Measurements from ENCODE around the gene AFAP1L2. TPM values are rescaled to one million over a fixed set of nuclear protein-coding genes. Genes with fewer than 3 reads are reported as not detected.

Gene AFAP1L2
- total RNA-seq, 1 donor from 2014 or later, result 8.1 TPM

DNA sequence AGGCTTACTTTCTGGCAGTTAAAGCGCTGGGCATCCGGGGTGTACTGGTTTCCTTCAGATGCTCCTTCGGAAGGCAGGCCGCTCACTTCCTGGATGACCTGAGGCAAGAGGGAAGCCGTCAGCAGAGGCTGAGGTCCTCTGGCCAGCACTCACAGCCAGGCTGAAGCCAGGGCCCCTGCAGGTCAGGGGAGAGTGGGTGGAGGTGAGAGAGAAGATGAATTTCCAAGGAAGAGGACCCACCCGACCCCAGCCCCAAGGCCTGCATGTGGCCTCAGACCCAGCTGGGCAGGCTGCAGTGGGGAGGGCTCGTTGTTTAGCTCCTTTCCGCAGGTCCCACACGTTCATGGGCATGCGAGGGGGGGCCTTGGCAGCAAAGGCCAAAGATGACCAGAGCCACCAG is 94.0 kb downstream of the AFAP1L2 start:
- DNase-seq, result no peak

DNA sequence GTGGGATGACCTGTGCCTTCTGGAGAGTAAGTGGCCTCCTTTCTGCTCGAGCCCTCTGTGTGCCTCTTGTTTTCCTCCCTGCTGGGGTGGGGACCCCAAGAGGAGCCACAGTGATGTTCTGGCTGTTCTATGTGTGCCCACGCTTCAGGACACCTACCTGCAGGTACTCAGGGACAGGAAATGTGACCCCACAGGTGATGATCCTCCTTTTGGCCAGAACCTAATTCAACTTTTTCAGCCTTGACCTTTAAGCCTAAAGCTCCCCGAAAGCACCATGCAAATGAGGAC is 95.0 kb downstream of the AFAP1L2 start:
- no peak for DNase-seq

DNA sequence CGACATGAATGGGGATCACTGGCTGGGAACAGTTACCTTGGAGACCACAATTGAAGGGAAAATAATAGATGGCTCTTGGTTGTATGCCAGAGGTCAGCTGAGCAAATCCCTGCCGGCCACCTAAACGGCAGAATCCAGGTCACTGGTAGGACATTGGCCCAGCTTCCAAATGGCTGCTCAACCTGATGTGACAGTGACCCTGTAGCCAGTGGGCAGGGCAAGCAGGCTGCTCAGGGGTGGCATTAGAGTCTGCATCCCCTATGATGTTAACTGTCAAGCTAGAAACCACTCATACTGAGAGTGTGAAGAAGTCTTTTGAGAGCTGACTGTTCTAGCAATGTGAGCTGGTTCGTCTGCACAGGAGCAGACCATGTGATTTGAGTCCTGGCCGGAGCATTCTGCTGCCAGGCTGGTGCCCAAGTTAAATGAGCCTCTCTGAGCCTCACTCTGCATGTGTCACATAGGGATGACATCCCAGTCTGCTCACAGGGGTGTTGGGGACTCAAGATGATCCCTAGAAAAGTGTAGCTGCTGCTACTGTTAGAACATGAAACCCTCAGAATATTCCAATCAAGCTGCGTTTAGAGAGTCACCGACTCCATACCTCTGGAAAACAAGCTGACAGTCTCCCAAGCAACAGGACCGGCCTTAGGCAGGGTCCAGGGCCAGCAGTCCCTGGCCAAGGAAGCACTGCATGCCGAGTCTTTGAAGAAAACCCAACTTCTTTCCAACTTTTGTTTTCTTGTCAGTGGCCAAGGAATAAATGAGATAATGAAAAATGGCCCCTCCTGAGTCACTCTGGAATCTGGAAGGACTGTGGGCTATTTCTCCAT is 95.6 kb downstream of the AFAP1L2 start:
- DNase-seq, result peak; percentile 27

DNA sequence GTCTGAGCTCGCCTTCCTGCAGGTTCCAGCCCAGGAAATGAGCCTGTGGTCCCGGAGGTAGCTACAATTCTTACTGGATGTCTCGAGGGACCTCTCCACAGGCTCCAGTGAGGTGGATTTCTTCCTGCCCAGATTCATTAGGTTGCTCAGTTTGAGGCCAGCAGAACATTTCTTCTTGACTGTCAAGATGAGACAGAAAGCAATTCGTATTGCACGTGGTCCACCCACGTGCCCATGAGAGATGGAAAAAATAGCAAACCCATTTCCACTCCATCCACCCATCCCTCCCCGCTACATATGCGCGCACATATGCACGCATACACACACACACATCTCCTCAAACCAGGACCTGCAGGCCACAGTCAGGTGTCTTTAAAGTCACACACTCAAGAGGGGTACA is 96.6 kb downstream of the AFAP1L2 start:
- peak; percentile 33 for DNase-seq

DNA sequence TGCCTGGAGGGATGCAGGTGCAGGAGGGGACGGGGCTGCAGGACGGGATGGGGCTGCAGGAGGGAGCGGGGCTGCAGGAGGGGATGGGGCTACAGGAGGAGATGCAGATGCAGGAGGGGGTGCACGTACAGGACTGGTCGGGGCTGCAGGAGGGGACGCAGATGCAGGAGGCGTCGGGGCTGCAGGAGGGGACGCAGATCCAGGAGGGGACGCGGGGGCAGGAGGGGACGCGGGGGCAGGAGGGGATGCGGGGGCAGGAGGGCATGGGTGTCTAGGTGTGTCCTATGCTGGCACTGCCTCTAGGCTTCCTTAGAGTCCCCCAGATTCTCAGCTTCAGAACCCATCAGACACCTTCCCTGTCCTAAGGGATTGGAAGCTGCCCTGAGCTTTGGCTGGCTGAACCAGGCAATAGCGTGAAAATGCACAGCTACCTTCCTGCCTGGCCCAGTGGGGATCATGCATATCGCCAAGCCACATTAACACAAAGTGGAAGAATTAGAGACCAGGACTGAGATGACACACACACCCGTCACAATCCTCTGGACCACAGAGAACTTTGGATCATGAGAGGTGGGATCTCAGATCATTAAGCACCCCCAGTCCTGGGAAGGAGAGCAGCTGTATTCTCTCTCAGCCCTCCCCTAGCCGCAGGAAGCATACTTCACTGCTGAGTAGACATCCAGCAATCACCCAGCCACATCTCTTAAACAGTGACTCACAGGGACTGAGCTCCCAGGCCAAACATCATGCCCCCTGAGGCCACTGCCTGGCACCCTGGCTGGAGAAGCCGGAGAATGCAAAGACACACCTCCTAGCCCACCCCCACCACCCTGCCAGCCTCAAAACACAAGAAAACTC is 98.0 kb downstream of the AFAP1L2 start:
- DNase-seq, result no peak

DNA sequence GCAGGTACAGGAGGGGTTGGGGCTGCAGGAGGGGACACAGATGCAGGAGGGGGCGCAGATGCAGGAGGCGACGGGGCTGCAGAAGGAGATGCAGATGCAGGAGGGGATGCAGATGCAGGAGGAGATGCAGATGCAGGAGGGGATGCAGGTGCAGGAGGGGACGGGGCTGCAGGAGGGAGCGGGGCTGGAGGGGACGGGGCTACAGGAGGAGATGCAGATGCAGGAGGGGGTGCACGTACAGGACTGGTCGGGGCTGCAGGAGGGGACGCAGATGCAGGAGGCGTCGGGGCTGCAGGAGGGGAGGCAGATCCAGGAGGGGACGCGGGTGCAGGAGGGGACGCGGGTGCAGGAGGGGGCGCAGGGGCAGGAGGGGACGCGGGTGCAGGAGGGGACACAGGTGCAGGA is 98.8 kb downstream of the AFAP1L2 start:
- no peak for DNase-seq

DNA sequence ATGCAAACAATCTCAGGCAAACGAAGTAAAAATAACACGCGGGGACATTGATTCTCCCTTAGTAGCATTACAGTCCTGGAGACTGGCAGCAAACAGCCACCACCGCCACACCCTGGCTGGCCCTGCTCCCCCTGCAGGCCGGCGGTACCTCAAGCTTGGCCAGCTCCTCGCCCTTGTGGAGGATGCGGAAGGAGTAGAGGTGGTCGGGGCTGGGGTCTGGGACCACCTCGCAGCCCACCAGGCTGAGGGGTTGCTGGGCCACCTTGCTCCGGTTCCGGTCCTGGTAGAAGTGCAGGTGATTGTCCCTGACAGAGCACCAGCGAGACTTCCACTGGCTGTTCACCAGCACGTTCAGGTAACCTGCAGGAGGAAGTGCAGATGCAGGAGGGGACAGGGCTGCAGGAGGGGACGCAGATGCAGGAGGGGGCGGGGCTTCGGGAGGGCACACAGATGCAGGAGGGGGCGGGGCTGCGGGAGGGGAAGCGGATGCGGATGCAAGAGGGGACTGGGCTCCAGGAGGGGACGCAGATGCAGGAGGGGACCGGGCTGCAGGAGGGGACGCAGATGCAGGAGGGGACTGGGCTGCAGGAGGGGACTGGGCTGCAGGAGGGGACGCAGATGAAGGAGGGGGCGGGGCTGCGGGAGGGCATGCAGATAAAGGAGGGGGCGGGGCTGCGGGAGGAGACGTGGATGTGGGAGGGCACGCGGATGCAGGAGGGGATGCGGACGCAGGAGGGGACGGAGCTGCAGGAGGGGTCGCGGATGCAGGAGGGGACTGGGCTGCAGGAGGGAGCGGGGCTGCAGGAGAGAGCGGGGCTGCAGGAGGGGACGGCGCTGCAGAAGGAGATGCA is 99.5 kb downstream of the AFAP1L2 start:
- peak; percentile 46 for DNase-seq

DNA sequence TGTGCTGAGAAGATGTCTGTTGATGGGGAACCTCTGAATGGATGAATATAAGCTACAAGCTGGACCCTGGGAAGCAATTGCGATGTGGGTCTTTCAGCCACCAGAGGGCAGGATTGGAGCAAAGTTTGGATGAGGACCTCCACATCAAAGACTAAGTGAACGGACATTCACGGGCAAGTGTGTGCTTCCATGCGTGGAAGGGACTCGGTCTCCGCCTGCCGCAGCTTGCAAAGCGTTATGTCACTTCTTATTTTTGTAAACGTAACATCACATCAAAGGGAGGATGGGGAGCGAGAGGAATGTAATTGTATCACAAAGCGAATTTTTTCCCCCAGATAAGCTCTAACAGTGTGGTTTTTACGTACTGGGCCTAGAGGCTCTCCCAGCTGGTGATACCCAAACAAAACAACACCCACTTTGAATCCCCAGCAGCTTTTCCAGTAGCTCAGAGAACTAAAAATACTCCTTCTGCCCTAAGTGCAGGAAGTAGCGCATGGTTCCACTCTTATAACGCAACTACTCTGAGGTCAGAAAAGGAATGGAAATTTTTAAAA is 100.2 kb downstream of the AFAP1L2 start:
- DNase-seq, result peak; percentile 77

DNA sequence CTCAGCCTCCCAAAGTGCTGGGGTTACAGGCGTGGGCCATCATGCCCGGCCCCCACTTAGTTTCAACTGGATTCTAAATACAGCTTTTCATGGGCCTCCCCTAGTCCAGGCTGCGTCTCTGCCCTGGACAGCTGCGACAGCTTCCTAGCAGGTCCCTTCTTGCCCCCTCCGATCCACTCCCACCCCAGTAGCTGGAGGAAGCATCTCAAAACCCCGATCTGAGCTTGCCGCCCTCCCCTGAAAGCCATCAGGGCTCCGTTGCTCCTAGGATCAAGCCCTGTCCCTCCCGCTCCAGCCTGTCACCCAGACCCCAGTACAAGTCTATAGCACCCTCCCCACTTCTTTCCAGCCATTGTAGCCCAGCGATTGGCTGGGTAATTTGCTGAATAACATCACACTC is 100.7 kb downstream of the AFAP1L2 start:
- DNase-seq, result no peak

DNA sequence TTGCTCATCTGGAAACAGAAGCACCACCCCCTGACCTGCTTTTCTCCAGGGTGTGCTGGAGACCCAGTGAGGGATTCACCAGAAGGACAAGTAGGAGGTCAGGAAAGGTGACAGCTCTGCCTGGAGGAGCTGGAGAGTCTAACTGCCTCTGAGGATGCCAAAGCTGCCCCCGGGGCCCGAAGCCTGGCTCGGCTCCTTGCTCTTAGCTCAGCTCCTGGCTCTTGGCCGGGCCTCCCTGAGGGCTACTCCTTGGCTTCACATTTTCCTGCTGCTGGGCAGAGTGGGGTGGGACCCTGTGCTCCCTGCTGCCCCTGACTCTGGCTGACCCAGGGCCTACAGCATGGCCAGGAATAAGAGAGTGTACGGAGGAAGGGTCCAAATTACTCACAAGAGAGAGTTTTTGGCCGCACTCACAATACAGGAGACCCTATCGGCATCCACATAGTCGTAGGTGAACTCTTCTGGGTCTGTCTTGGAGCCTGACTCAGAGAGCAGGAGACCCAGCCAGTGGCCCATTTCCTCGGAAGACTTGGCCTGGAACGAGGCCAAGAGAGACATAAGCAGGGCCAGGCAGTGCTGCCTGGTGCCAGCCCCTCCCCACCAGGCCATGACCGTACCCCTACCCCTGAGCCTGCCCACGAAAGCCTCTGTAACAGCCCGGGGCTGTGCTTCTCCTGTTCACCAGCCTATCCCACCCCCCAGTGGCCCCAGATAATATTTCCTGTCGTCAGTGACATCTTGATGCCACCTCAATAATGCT is 102.2 kb downstream of the AFAP1L2 start:
- no peak for DNase-seq

DNA sequence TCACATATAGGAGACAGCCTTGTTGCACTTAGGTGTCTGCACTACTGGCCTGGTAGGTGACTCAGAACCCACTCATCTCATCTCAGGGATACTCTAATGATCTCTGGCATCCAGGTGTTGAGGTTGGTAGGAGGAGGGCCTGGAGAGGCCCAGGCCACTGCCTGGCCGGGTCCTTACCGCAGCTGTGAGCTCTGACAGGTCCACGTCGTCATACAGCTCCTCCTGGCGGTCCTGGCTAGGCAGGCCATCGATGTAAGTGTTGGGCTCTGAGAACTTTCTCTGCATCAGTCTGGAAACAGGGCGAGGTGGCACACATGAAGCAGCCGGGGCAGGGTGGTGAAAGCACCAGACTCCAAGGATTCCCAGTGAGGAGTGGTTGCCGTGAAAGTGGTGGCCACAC is 103.1 kb downstream of the AFAP1L2 start:
- no peak for DNase-seq

DNA sequence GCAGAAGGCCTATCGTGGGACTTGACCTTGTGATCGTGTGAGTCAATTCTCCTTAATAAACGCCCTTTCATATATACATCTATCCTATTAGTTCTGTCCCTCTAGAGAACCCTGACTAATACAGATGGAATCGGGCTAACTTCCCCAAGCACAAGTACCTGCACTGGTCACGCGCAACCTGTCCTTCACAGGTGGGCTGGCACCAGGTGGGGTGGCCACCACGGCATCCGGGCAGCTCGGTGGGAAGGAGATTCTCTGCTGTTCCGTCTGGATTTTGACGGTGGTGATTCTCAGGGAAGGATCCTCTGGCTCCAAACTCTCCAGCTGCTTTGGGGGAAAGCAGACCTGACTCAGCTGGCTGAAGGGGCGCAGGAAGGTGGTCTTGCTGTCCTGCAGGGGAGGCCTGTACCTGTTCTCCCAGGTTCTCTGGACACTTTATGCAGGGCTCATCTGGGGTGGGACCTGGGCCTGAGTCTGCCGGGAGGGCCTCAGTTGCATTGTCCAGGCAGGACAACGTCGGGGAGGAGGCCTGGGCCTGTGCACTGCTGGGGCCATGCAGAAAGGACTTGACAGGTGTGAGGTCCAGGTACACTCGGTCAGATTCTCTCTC is 104.2 kb downstream of the AFAP1L2 start:
- DNase-seq, result no peak

DNA sequence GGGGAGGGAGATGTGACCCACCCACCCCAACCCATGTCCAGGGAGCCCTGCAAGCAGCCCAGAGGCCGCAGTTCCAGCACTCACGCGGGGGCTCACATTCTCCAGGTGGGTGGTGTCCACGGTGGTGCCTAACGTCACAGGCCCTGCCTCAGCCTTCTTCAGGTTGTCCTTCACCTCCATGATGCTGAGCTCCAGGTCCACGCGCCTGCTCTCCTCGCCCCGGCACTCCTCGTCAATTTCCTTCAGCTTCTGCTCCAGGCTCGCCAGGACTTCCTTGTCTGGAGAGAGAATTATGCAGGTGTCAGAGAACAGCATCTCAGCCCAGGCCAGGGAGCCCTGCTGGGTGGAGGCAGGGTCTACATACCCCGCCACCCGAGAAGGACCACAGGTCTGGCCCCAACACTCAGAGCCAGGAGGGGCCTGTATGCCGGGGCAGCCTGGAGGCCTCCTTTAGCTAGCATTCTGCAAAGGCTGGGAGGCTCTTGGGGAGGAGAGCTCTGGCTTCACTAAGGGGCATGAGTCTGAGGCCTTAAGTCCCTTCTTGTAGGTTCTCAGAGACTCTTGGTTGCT is 107.1 kb downstream of the AFAP1L2 start:
- DNase-seq, result no peak

DNA sequence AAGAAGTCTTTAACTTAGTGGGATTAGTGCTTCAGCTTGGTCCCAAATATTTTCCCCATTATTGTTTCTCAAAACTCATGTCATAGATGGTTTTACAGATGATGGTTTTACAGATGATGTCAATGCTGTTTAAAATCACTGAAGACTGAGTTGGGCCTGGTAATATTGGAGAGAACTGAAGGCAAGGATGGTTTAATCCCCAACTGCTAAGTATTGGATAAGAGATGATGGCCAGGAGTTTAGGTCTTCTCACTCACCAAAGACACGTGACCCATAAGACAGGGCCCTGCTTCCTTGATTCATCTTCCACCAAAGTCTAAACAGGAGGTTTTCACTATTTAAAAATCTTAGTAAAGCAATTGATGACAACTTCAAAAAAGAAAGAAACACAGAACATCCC is 108.9 kb downstream of the AFAP1L2 start:
- DNase-seq, result no peak

DNA sequence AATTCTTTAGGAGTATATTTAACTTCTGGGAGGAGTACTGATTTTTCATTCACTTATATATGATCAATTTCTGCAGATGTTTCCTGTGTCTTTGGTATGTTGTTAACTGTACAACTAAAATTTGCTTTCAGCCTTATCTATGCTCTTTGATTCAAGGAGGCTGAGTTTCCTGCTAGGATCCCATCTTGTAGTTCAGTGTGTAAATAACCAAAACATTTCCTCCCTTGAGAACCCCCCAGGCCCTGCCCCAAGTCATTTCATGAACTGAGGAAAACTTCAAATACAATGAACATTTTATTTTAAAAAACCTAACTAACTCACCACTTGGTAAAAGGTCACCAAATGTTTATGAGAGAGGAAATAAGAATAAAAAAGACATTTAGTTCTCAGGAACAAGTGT is 109.8 kb downstream of the AFAP1L2 start:
- no peak for DNase-seq

DNA sequence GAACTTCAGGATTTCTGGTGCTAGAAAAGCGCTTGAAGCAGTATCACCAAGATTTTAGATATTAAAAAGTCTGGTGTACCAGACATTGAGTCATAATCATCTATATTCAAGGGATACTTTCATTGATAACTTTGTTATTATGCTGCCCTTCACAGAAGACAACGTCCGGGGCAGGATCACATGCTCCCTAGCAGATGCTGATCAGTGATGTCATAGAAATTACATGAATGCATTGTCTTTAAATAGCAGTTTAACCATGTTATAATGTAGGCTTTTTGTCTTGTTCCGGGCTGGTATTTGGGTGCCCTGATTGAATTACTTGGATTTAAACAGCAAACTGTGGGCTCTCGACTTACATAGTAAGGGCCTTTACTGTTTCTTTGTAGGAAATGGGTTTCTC is 111.2 kb downstream of the AFAP1L2 start:
- DNase-seq, result no peak

DNA sequence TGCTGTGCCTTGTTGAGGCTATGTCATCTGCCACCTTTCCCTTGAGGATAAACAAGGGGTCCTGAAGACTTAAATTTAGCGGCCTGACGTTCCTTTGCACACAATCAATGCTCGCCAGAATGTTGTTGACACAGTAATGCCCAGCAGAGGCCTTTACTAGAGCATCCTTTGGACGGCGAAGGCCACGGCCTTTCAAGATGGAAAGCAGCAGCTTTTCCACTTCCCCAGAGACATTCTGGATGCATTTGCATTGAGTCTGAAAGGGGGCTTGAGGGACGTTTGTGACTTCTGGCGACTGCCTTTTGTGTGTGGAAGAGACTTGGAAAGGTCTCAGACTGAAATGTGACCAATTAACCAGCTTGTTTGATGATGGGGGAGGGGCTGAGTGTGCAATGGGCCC is 112.8 kb downstream of the AFAP1L2 start:
- DNase-seq, result no peak

DNA sequence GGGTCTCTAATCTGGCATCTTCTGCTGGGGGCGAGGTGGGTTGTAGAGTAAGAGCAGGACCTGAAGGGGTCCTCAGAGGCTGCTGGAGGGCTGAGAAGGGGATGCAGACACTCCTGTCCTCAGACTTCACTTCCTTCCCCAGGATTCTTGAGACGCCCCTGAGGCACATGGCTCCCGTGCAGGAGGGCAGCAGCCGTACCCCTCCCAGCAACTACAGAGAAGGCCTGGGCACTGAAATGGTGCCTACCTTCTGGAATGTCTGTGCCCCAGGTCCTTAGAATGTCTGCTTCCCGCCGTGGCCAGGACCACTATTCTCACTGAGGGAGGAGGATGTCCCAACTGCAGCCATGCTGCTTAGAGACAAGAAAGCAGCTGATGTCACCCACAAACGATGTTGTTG is 113.2 kb downstream of the AFAP1L2 start:
- no peak for DNase-seq

DNA sequence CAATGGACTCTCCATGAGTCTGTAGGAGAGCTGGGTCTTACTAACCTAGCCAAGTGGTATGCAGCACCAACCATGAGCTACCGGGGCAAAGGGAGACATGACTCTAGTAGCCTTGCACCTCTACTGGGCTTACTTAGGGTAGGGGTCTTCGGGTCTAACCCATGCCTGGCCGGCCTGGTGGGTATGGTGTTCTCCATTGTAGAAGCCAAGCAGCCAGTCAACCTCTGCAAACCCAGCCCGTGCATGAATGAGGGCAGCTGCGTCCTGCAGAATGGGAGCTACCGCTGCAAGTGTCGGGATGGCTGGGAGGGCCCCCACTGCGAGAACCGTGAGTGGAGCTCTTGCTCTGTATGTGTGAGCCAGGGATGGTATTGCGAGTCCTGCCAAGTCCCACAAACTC is 114.3 kb downstream of the AFAP1L2 start:
- DNase-seq, result no peak

DNA sequence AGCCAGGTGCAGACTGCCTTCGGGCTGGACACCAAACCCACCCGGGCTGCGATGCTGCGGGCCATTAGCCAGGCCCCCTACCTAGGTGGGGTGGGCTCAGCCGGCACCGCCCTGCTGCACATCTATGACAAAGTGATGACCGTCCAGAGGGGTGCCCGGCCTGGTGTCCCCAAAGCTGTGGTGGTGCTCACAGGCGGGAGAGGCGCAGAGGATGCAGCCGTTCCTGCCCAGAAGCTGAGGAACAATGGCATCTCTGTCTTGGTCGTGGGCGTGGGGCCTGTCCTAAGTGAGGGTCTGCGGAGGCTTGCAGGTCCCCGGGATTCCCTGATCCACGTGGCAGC is 115.2 kb downstream of the AFAP1L2 start:
- DNase-seq, result no peak

DNA sequence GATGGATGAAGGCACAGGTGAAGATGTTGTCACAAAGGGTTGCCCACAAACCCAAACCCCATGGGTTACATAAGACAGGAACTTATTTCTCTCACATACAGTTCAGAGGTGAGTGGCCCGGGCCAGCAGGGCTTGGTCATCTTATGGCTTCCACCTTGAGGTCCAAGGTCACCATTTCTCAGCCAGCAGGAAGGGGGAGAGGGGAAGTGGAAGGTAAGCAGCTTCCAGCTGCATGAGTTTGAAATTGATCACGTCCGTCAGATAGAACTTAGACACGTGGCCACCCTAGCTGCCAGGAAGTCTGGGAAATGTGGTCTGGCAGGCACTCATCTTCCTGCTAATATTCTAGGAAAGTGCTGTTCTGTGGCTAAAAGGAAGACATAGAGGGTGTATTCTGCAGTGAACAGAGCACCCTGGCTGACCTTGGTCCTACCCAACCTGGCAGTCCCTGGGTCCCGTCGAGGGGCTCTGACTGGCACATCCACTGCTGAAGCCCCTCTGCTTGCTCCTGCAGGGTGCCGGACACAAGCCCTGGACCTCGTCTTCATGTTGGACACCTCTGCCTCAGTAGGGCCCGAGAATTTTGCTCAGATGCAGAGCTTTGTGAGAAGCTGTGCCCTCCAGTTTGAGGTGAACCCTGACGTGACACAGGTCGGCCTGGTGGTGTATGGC is 115.7 kb downstream of the AFAP1L2 start:
- no peak for DNase-seq
